Erythroblast (primary cell): ENCODE measurements around the gene PDLIM3.

Experiments used
- DNase-seq, 2 experiments: peaks; one replicate each; lab custom pipeline; 2025; lab: John Stamatoyannopoulos, UW
- GATA1 ChIP-seq: IDR thresholded peaks from 2 replicates; pipeline ENCODE4 v1.6.1; 2011; ENCODE audit warnings: low read depth, mild to moderate bottlenecking, control low read depth, low read length, moderate library complexity
- POLR2A ChIP-seq: IDR thresholded peaks from 2 replicates; pipeline ENCODE4 v1.6.1; 2011; ENCODE audit warnings: mild to moderate bottlenecking, low read length

The PDLIM3 gene

DNA sequence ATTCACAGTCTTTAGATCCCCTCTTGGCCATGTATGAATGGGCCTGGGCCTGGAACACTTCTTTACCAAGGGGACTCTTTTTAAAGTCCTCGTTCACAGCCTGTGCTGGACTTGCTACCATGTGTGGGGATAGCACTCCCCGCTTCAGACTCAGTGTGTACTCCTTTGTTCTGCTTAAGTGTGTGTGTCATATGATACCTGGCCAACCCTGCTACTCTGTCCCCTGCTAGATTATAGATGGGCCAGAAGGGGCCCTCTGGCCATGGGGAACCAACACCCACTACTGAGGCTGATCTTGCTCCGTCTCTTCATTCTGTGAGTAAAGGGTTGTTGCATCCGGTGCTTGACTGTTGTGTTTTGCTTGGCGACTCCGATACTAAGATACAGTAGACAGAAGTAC, 71.8 kb downstream of the PDLIM3 start:
- DNase-seq, result no peak
- TF ChIP-seq GATA1, result no peak
- no peak for TF ChIP-seq POLR2A

DNA sequence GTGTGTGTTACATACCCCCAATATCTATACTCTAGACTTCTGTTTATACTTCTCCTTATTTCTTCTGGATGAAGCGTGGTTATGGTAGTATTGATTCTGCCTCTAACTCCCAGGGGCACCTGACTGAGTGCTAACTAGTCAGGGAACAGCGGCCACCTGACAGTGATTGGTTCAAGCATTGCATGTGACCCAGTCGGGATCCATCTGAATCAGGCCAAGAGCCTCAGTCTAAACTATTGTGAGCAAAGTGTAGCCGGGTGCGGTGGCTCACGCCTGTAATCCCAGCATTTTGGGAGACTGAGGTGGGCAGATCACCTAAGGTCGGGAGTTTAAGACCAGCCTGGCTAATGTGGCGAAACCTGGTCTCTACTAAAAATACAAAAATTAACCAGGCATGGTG, 73.7 kb downstream of the PDLIM3 start:
- TF ChIP-seq GATA1 (no peak), POLR2A (no peak)
- no peak for DNase-seq

DNA sequence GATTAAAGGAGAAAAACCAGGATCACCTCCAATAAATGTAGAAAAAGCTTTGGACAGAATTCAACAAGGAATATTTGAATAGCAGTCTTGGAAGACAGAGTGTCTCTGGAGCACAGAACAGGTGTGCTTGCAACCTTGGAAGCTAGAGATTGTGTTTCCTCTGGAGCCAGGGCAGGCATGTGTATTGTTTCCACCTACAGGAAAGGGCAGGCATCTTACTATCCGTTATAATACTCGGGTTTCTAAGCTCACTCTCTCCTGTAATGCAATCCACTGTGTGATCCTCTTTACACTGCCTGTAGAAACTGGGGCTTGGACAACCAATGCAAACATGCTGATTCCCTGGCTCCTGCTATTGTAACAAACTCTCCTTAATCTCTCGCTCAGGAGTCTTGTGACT, 78.2 kb downstream of the PDLIM3 start:
- DNase-seq, result no peak
- TF ChIP-seq POLR2A (no peak), GATA1 (no peak)

DNA sequence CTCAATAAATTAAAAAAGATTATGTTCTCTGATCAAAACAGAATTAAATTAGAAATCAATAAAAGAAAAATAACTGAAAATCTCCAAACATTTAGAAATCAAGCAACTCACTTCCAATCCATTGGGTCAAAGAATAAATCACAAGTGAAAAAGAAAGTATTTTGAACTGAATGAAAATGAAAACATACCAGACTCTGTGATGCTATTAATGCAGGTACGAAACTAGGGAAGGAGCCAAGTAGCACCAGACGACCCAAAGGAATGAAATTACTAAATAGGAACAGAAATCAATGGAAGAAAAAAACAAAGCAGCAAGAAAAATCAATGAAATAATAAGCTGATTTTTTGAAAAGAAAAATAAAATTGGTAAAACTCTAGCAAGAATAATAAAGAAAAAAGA, 79.2 kb downstream of the PDLIM3 start:
- no peak for DNase-seq
- TF ChIP-seq POLR2A, result no peak
- TF ChIP-seq GATA1, result no peak
